PC-3 (cell line): Measurements from ENCODE around the gene ALS2CL.

Experiments
- EZH2 ChIP-seq: fragments of 300-600 bp; sonication (generic); IDR thresholded peaks from one replicate; pipeline ENCODE4 v1.6.1; 2017; ENCODE audit warnings: antibody characterized with exemption, mild to moderate bottlenecking, low read length; ENCODE audit not compliant: unreplicated experiment
- TF ChIP-seq, protein P1 (sequence below): fragments of 300-600 bp; sonication (generic); conservative IDR thresholded peaks from 2 replicates; pipeline ENCODE4 v1.5.1; 2017; ENCODE audit warnings: antibody characterized with exemption, low read depth, mild to moderate bottlenecking, low read length

DNA sequence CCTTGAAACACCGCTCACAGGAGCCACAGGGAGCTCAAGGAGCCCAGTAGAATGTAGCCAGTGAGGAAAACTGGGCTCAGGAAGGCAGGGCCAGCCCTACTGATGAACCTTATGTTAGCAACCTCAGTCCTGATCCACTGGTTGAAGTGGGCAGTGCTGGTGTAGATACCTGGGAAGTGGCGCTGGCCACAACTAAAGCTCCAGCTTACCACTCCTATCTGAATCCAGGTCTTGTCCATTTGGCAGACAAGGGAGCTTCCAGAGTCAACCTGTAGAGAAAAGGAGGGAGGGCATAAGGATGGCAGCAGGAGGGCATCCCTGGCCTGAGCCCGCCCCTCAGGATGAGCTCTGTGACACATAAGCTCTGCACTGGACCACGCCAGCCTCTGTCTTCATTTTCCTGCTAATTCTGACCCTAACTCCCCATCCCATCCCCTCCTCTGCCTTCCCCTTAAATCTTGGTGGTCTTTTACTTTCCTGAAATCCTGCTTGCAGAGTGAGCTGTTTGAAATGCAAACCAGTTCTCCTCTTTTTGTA, 26.3 kb upstream of the ALS2CL start:
- TF ChIP-seq, protein P1, sequence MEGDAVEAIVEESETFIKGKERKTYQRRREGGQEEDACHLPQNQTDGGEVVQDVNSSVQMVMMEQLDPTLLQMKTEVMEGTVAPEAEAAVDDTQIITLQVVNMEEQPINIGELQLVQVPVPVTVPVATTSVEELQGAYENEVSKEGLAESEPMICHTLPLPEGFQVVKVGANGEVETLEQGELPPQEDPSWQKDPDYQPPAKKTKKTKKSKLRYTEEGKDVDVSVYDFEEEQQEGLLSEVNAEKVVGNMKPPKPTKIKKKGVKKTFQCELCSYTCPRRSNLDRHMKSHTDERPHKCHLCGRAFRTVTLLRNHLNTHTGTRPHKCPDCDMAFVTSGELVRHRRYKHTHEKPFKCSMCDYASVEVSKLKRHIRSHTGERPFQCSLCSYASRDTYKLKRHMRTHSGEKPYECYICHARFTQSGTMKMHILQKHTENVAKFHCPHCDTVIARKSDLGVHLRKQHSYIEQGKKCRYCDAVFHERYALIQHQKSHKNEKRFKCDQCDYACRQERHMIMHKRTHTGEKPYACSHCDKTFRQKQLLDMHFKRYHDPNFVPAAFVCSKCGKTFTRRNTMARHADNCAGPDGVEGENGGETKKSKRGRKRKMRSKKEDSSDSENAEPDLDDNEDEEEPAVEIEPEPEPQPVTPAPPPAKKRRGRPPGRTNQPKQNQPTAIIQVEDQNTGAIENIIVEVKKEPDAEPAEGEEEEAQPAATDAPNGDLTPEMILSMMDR, result no peak
- no peak for TF ChIP-seq EZH2
